Left lung (tissue), 10 donors: ENCODE measurements around the gene TMEM266. TPM values are rescaled to one million over a fixed set of nuclear protein-coding genes. Genes with fewer than 3 reads are reported as not detected.

Experiments
- ATAC-seq: fragments of 200-7000 bp; cut with Tn5 transposase; one replicate; pipeline ENCODE4 v1.9.1; 2020; ENCODE audit warnings: moderate library complexity
- DNase-seq, 4 donors: peaks; one replicate each; pipeline ENCODE4 v3.0.0-alpha.2; 2013 to 2020
- H3K27ac ChIP-seq, 2 donors: fragments of 200-600 bp; sonication (generic) in 1 of 2; one replicate each; pipeline versions ENCODE4 v1.5.0 to v1.8.0; 2020 to 2021
- H3K27me3 ChIP-seq, 2 donors: fragments of 200-600 bp; sonication (generic) in 1 of 2; one replicate each; pipeline versions ENCODE4 v1.5.0 to v1.8.0; 2020 to 2021
- H3K36me3 ChIP-seq, 2 donors: fragments of 200-600 bp; sonication (generic) in 1 of 2; one replicate each; pipeline versions ENCODE4 v1.5.0 to v1.8.0; 2020 to 2021
- H3K4me1 ChIP-seq, 2 donors: fragments of 200-600 bp; one replicate each; pipeline ENCODE4 v1.8.0; 2021
- H3K4me3 ChIP-seq, 2 donors: fragments of 200-600 bp; sonication (generic) in 1 of 2; one replicate each; pipeline versions ENCODE4 v1.5.0 to v1.8.0; 2020 to 2021; ENCODE audit warnings: mild to moderate bottlenecking in 1 of 2
- H3K9me3 ChIP-seq, 2 donors: fragments of 200-600 bp; sonication (generic) in 1 of 2; one replicate each; pipeline versions ENCODE4 v1.5.0 to v1.8.0; 2020 to 2021
- CTCF ChIP-seq, 2 donors: fragments of 200-600 bp; sonication (generic) in 1 of 2; IDR thresholded peaks; one replicate each; pipeline versions ENCODE4 v1.5.0 to v1.8.0; 2021; ENCODE audit warnings: antibody characterized with exemption in 2 of 2
- intact Hi-C, 2 donors: fragments of 100-400 bp; cut with DNase I; formaldehyde crosslinking; loops; one replicate each; pipeline versions ENCODE4 v1.11.2 to v1.14.2; 2022
- polyA plus RNA-seq, 6 donors: library from polyadenylated mRNA; unstranded; fragments of 120-200 nt; gene quantifications; one replicate each; pipeline ENCODE4 v1.2.1, GENCODE V29; 2013; ENCODE audit not compliant: insufficient read length in 6 of 6
- total RNA-seq, 2 donors: library from RNA; stranded (reverse); fragmentation: NEBNext Ultra II Directional; extraction: Animal tissue kit (Norgen Biotek cat#: 25700); gene quantifications; one replicate each; pipeline ENCODE4 v1.2.1, GENCODE V29; 2021
- donor health status: DM: no; HTN: yes; CAD: no.
- donor health status: DM: no; HTN: no; CAD: no.

TMEM266 gene
- total and polyA plus RNA-seq, 8 donors: 1.1 to 2.9 (median 2.3) TPM

GRCh38 chr15:76174654-76175053 lies 114.9 kb downstream of the TMEM266 start:
- Histone ChIP-seq H3K27ac (no peak overlapping the region), H3K36me3 (no peaks in the 10 kb centered on the region), H3K4me3 (no peak overlapping the region), H3K9me3 (no peaks in the 10 kb centered on the region), H3K4me1 (no peaks in the 10 kb centered on the region), H3K27me3 (peaks cover 0 to 24% of the 10 kb centered on the region in 2 donors)
- intact Hi-C loops: no loop called here
- TF ChIP-seq CTCF (IDR thresholded peaks at IDR 0.05): no peak
- ATAC-seq: no peak
- DNase-seq: no peak

GRCh38 chr15:76175442-76175841 lies 115.7 kb downstream of the TMEM266 start:
- no peak for TF ChIP-seq CTCF (IDR thresholded peaks at IDR 0.05)
- intact Hi-C loops: no loop called here
- ATAC-seq: no peak

GRCh38 chr15:76176059-76176458 lies 116.3 kb downstream of the TMEM266 start:
- H3K9me3 ChIP-seq: no peaks in the 10 kb centered on the region
- ATAC-seq (no peak), DNase-seq (no peak)
- H3K36me3 ChIP-seq: no peaks in the 10 kb centered on the region
- peaks cover 0 to 24% of the 10 kb centered on the region in 2 donors for H3K27me3 ChIP-seq
- no peak overlapping the region for H3K4me3 ChIP-seq
- H3K4me1 ChIP-seq: no peaks in the 10 kb centered on the region
- intact Hi-C loops: no loop called here
- TF ChIP-seq CTCF (IDR thresholded peaks at IDR 0.05): no peak
- H3K27ac ChIP-seq: no peak overlapping the region

More at GRCh38 chr15:76175442-76175841, 115.7 kb downstream of the TMEM266 start:
- no peak for DNase-seq
- H3K27me3 ChIP-seq: peaks cover 0 to 24% of the 10 kb centered on the region in 2 donors
- H3K36me3 ChIP-seq: no peaks in the 10 kb centered on the region
- no peak overlapping the region for H3K4me3 ChIP-seq
- H3K27ac ChIP-seq: no peak overlapping the region
- no peaks in the 10 kb centered on the region for H3K9me3 ChIP-seq
- H3K4me1 ChIP-seq: no peaks in the 10 kb centered on the region

- Histone ChIP-seq H3K27me3 (peaks cover 0 to 24% of the 10 kb centered on the region in 2 donors), H3K9me3 (no peaks in the 10 kb centered on the region), H3K27ac (no peak overlapping the region), H3K4me1 (no peaks in the 10 kb centered on the region), H3K36me3 (no peaks in the 10 kb centered on the region), H3K4me3 (no peak overlapping the region)
- intact Hi-C loops: no loop called here
- no peak for TF ChIP-seq CTCF (IDR thresholded peaks at IDR 0.05)
- ATAC-seq: no peak
- DNase-seq: no peak
Measured at GRCh38 chr15:76176487-76177085, 116.8 kb downstream of the TMEM266 start.

- H3K27ac ChIP-seq: no peak overlapping the region
- DNase-seq (no peak), ATAC-seq (no peak)
- H3K9me3 ChIP-seq: no peaks in the 10 kb centered on the region
- no peaks in the 10 kb centered on the region for H3K36me3 ChIP-seq
- intact Hi-C loops: no loop called here
- no peak for TF ChIP-seq CTCF (IDR thresholded peaks at IDR 0.05)
- H3K4me3 ChIP-seq: no peak overlapping the region
- H3K4me1 ChIP-seq: no peaks in the 10 kb centered on the region
- peaks cover 0 to 24% of the 10 kb centered on the region in 2 donors for H3K27me3 ChIP-seq
Measured at GRCh38 chr15:76177491-76178040, 117.8 kb downstream of the TMEM266 start.
